H1 (cell line): ENCODE data around the gene USP6. TPM values are rescaled to one million over a fixed set of nuclear protein-coding genes. Genes with fewer than 3 reads are reported as not detected.

Source experiments
- CTCF ChIA-PET: fragments of 300-600 bp; sonication (Branson Sonifier 250); formaldehyde crosslinking; loops from one replicate; lab custom pipeline; 2021; ENCODE audit not compliant: partially characterized antibody; lab: Charles Lee
- POLR2A ChIA-PET: fragments of 300-600 bp; sonication (Branson Sonifier 250); formaldehyde crosslinking; loops from one replicate; lab custom pipeline; 2021; ENCODE audit warnings: inconsistent platforms; ENCODE audit not compliant: partially characterized antibody; lab: Charles Lee
- DNase-seq, 2 experiments: peaks; one replicate each; pipeline versions ENCODE4 v3.0.0 to v3.0.0-alpha.2; 2010 to 2022; ENCODE audit warnings: low spot score in 2 of 2, low read depth in 1 of 2, mixed read lengths in 1 of 2
- FAIRE-seq: peaks from 2 replicates; lab custom pipeline; 2011; peaks lifted over from hg19 to GRCh38; lab: Jason Lieb, UNC
- H2AFZ ChIP-seq: 2 replicates; pipeline ENCODE4 v1.8.1; 2012; ENCODE audit warnings: low read length, inconsistent platforms
- H2AK5ac ChIP-seq: 2 replicates; pipeline ENCODE4 v1.6.1; 2013; ENCODE audit warnings: low read depth, low read length
- H2BK120ac ChIP-seq: replicated peaks from 2 replicates; pipeline ENCODE3; 2013; ENCODE audit warnings: low read depth, low read length, inconsistent platforms
- H2BK12ac ChIP-seq: 2 replicates; pipeline ENCODE4 v1.6.1; 2013; ENCODE audit warnings: low read depth, low read length
- H2BK15ac ChIP-seq: 2 replicates; pipeline ENCODE4 v1.6.1; 2013; ENCODE audit warnings: low read length
- H2BK20ac ChIP-seq: 2 replicates; pipeline ENCODE4 v1.6.1; 2013; ENCODE audit warnings: low read length
- H2BK5ac ChIP-seq: 2 replicates; pipeline ENCODE4 v1.6.1; 2013; ENCODE audit warnings: low read depth, low read length
- H3K14ac ChIP-seq: 2 replicates; pipeline ENCODE4 v1.6.1; 2013; ENCODE audit warnings: inconsistent platforms; ENCODE audit not compliant: insufficient read length
- H3K18ac ChIP-seq: 2 replicates; pipeline ENCODE4 v1.6.1; 2013; ENCODE audit warnings: low read length; ENCODE audit errors: extremely low read depth
- H3K23ac ChIP-seq: 2 replicates; pipeline ENCODE4 v1.6.1; 2013; ENCODE audit warnings: inconsistent platforms; ENCODE audit not compliant: insufficient read length
- H3K23me2 ChIP-seq: 2 replicates; pipeline ENCODE4 v1.6.1; 2013; ENCODE audit warnings: low read depth, low read length
- H3K27ac ChIP-seq: 2 replicates; pipeline ENCODE4 v1.6.1; 2011; ENCODE audit warnings: low read depth, low read length, inconsistent platforms
- H3K27me3 ChIP-seq, 4 experiments: replicated peaks in 1 of 4; 1 replicate in 1 of 4; 2 replicates in 3 of 4; pipeline versions ENCODE4 v1.6.1 to v1.8.1; 2011 to 2013; ENCODE audit warnings: low read length in 3 of 4, mild to moderate bottlenecking in 3 of 4, inconsistent platforms in 2 of 4, mixed read lengths in 2 of 4, moderate library complexity in 1 of 4; ENCODE audit not compliant: control insufficient read depth in 3 of 4, insufficient read depth in 3 of 4; ENCODE audit errors: extremely low read depth in 1 of 4
- H3K36me3 ChIP-seq, 4 experiments: 2 replicates each; pipeline versions ENCODE4 v1.6.1 to v1.8.1; 2011 to 2013; ENCODE audit warnings: mild to moderate bottlenecking in 4 of 4, low read length in 3 of 4, moderate library complexity in 2 of 4, control low read depth in 1 of 4, inconsistent platforms in 1 of 4; ENCODE audit not compliant: insufficient read depth in 4 of 4, control insufficient read depth in 2 of 4
- H3K4ac ChIP-seq: replicated peaks from 2 replicates; pipeline ENCODE3; 2013; ENCODE audit warnings: low read length, low read depth, mixed read lengths, inconsistent platforms; ENCODE audit not compliant: insufficient read length
- H3K4me1 ChIP-seq, 4 experiments: replicated peaks in 1 of 4; 1 replicate in 1 of 4; 2 replicates in 3 of 4; pipeline versions ENCODE4 v1.6.1 to v1.8.1; 2011 to 2013; ENCODE audit warnings: low read length in 3 of 4, inconsistent platforms in 2 of 4, mixed read lengths in 1 of 4; ENCODE audit not compliant: insufficient read depth in 4 of 4, control insufficient read depth in 3 of 4
- H3K4me2 ChIP-seq, 2 experiments: 2 replicates each; pipeline versions ENCODE4 v1.6.1 to v1.8.1; 2011 to 2013; ENCODE audit warnings: low read depth in 2 of 2, low read length in 2 of 2, control low read depth in 1 of 2, inconsistent platforms in 1 of 2, mild to moderate bottlenecking in 1 of 2; ENCODE audit not compliant: insufficient read depth in 1 of 2
- H3K4me3 ChIP-seq, 4 experiments: fragments of 200-600, 300-600 bp in 1 of 4; sonication (generic), shearing (Covaris generic), sonication (Bioruptor Twin) in 1 of 4; 2 replicates each; pipeline versions ENCODE4 v1.5.1 to v1.8.1; 2011 to 2016; ENCODE audit warnings: low read length in 4 of 4, low read depth in 3 of 4, control low read depth in 2 of 4, inconsistent platforms in 2 of 4, mild to moderate bottlenecking in 2 of 4, mixed read lengths in 1 of 4, moderate library complexity in 1 of 4; ENCODE audit not compliant: insufficient read depth in 2 of 4; ENCODE audit errors: extremely low read depth in 1 of 4
- H3K56ac ChIP-seq: replicated peaks from 2 replicates; pipeline ENCODE3; 2013; ENCODE audit warnings: low read depth, mild to moderate bottlenecking, mixed read lengths, low read length, inconsistent platforms; ENCODE audit not compliant: insufficient read length
- H3K79me1 ChIP-seq: 2 replicates; pipeline ENCODE4 v1.6.1; 2013; ENCODE audit warnings: low read depth, low read length, control low read depth
- H3K79me2 ChIP-seq, 2 experiments: 2 replicates each; pipeline versions ENCODE4 v1.6.1 to v1.8.1; 2012 to 2013; ENCODE audit warnings: low read length in 2 of 2, mild to moderate bottlenecking in 2 of 2, inconsistent platforms in 1 of 2; ENCODE audit not compliant: insufficient read depth in 2 of 2, control insufficient read depth in 1 of 2
- H3K9ac ChIP-seq, 4 experiments: replicated peaks in 1 of 4; 1 replicate in 1 of 4; 2 replicates in 3 of 4; pipeline versions ENCODE4 v1.6.1 to v1.8.1; 2011 to 2013; ENCODE audit warnings: low read depth in 3 of 4, low read length in 3 of 4, control low read depth in 2 of 4, mild to moderate bottlenecking in 2 of 4, moderate library complexity in 2 of 4, inconsistent platforms in 1 of 4; ENCODE audit errors: extremely low read depth in 1 of 4
- H3K9me3 ChIP-seq, 2 experiments: 2 replicates each; pipeline versions ENCODE4 v1.6.1 to v1.8.1; 2012 to 2013; ENCODE audit warnings: mild to moderate bottlenecking in 2 of 2, moderate library complexity in 2 of 2, control low read depth in 1 of 2, inconsistent platforms in 1 of 2, low read depth in 1 of 2, low read length in 1 of 2, mixed read lengths in 1 of 2; ENCODE audit not compliant: insufficient read depth in 2 of 2
- H4K20me1 ChIP-seq, 2 experiments: replicated peaks in 1 of 2; 2 replicates each; pipeline versions ENCODE3 to v1.8.1; 2011 to 2013; ENCODE audit warnings: inconsistent platforms in 2 of 2, low read length in 2 of 2, mild to moderate bottlenecking in 1 of 2; ENCODE audit not compliant: insufficient read depth in 2 of 2, control insufficient read depth in 1 of 2
- H4K5ac ChIP-seq: 2 replicates; pipeline ENCODE4 v1.6.1; 2013; ENCODE audit warnings: low read length, low read depth, mixed read lengths, inconsistent platforms; ENCODE audit not compliant: insufficient read length
- H4K8ac ChIP-seq: 2 replicates; pipeline ENCODE4 v1.8.0; 2013; ENCODE audit warnings: mild to moderate bottlenecking, moderate library complexity, low read length, inconsistent platforms; ENCODE audit not compliant: insufficient read depth; ENCODE audit errors: extremely low read depth
- H4K91ac ChIP-seq: replicated peaks from 2 replicates; pipeline ENCODE3; 2013; ENCODE audit warnings: low read length, mixed read lengths, inconsistent platforms; ENCODE audit not compliant: insufficient read length
- ASH2L ChIP-seq: fragments of 200-600, 300-600 bp; sonication (generic); IDR thresholded peaks from one replicate; pipeline ENCODE4 v1.7.1; 2017; ENCODE audit warnings: low read length
- BRCA1 ChIP-seq: IDR thresholded peaks from 2 replicates; pipeline ENCODE4 v1.6.1; 2012; ENCODE audit warnings: low read depth, low read length, improper control_type of control experiment
- EGR1 ChIP-seq: IDR thresholded peaks from 2 replicates; pipeline ENCODE4 v1.6.1; 2011; ENCODE audit warnings: low read depth, low read length, borderline replicate concordance
- HDAC2 ChIP-seq, 2 experiments: fragments of 300-600 bp in 1 of 2; sonication (generic) in 1 of 2; IDR thresholded peaks; 2 replicates each; pipeline ENCODE4 v1.6.1; 2011 to 2012; ENCODE audit warnings: low read depth in 2 of 2, low read length in 2 of 2, mild to moderate bottlenecking in 2 of 2, moderate library complexity in 2 of 2, borderline replicate concordance in 1 of 2, inconsistent platforms in 1 of 2
- KDM1A ChIP-seq: fragments of 200-600, 300-600 bp; sonication (generic); IDR thresholded peaks from 2 replicates; pipeline ENCODE4 v1.7.1; 2016; ENCODE audit warnings: mild to moderate bottlenecking, low read length, borderline replicate concordance
- KDM5A ChIP-seq: fragments of 200-600 bp; IDR thresholded peaks from 2 replicates; pipeline ENCODE4 v1.7.1; 2012; ENCODE audit warnings: mild to moderate bottlenecking, low read length, inconsistent platforms, mixed read lengths
- POLR2A ChIP-seq, 2 experiments: IDR thresholded peaks; 1 replicate in 1 of 2; 2 replicates in 1 of 2; pipeline ENCODE4 v1.6.1; 2011; ENCODE audit warnings: low read depth in 2 of 2, low read length in 2 of 2, mild to moderate bottlenecking in 2 of 2; ENCODE audit errors: control extremely low read depth in 1 of 2
- RAD21 ChIP-seq, 2 experiments: IDR thresholded peaks in 1 of 2; conservative IDR thresholded peaks in 1 of 2; 2 replicates each; pipeline ENCODE4 v1.6.1; 2011; ENCODE audit warnings: low read depth in 2 of 2, low read length in 2 of 2, improper control_type of control experiment in 1 of 2, inconsistent platforms in 1 of 2, mild to moderate bottlenecking in 1 of 2, moderate library complexity in 1 of 2
- RNF2 ChIP-seq: fragments of 200-900, 300-1000 bp; sonication (generic); IDR thresholded peaks from 2 replicates; pipeline ENCODE4 v1.7.1; 2016; ENCODE audit warnings: borderline replicate concordance, low read depth, mild to moderate bottlenecking, antibody characterized with exemption, low read length; ENCODE audit not compliant: poor library complexity, severe bottlenecking; ENCODE audit errors: missing control alignments
- SIX5 ChIP-seq: IDR thresholded peaks from 2 replicates; pipeline ENCODE4 v1.6.1; 2011; ENCODE audit warnings: mild to moderate bottlenecking, low read depth, low read length
- TAF7 ChIP-seq: optimal IDR thresholded peaks from 2 replicates; pipeline ENCODE3; 2011; ENCODE audit warnings: low read depth, mild to moderate bottlenecking, inconsistent platforms, low read length, moderate library complexity, borderline replicate concordance
- ZNF274 ChIP-seq: IDR thresholded peaks from 2 replicates; pipeline ENCODE4 v1.7.0; 2012; ENCODE audit warnings: low read length, borderline replicate concordance; ENCODE audit errors: extremely low read depth
- WGBS, 2 experiments: shearing (Covaris generic) in 1 of 2; methylation state at CpG; one replicate each; pipeline versions ENCODE4 v1.1.6 to v1.1.7; 2013 to 2015; ENCODE audit warnings: low lambda C conversion rate in 2 of 2, mixed read lengths in 2 of 2, inconsistent platforms in 1 of 2, low coverage in 1 of 2, missing lambda C conversion rate in 1 of 2; ENCODE audit not compliant: insufficient replicate concordance in 2 of 2, insufficient coverage in 1 of 2, insufficient read length in 1 of 2; ENCODE audit errors: extremely low coverage in 1 of 2, missing lambda C conversion rate in 1 of 2; 5-methylcytosine and 5-hydroxymethylcytosine counted together
- polyA plus RNA-seq, 7 experiments: library from polyadenylated mRNA; depleted of rRNA in 3 of 7; stranded (reverse) in 5 of 7; unstranded in 2 of 7; fragments of >200 nt in 5 of 7; fragments of 200-250 nt in 2 of 7; gene quantifications; 1 replicate in 5 of 7; 2 replicates in 1 of 7; 4 replicates in 1 of 7; pipeline versions ENCODE4 v1.2.1 to v1.2.3, GENCODE V29; 2011 to 2013; ENCODE audit warnings: missing spikeins in 2 of 7, mixed read lengths in 2 of 7
- total RNA-seq: library from RNA; stranded (reverse); fragmentation: NEBNext Ultra II Directional; extraction: Animal tissue kit (Norgen Biotek cat#: 25700); gene quantifications from 2 replicates; pipeline ENCODE4 v1.2.1, GENCODE V29; 2021
- TF ChIP-seq, protein P1 (sequence below): IDR thresholded peaks from 2 replicates; pipeline ENCODE4 v1.6.1; 2011; ENCODE audit warnings: low read depth, mild to moderate bottlenecking, low read length; ENCODE audit not compliant: insufficient read depth

The USP6 gene
- total and polyA plus RNA-seq, 2 of the 8 experiments (the other 6 are each of a cell fraction or from before 2014, with no cell fraction given), result 0.08 to 0.32 TPM

DNA sequence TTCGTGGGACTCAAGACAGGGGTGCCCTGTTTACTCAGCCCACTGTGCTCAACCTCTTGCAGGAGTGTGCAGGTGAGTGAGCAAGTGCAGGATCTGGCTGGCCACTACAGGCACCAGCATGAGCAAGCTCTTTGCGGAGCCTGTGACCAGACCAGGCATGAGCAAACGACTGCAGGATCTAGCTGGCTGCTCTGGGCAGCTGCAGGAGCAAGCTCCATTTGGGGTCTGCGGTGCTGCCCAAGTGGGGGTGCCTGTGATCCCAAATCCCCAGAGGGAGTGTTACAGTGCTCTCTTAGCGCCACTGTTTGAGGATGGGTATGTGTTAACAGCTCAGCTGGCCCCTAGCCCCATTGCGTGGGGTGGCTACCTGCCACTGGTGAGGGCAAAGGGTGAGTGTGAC, 2.4 kb downstream of the USP6 start:
- no peak overlapping the region for H3K18ac ChIP-seq
- no peak for FAIRE-seq
- TF ChIP-seq SIX5 (no peak), ASH2L (no peak), RNF2 (no peak), ZNF274 (no peak), TAF7 (no peak), BRCA1 (no peak), RAD21 (IDR thresholded peaks at IDR 0.05 in 1 of 2, conservative IDR thresholded peaks at IDR 0.05 in 1 of 2; ENCODE audit: low read depth in 2 of 2, low read length in 2 of 2) (no peak), KDM1A (no peak), HDAC2 (IDR thresholded peaks at IDR 0.05; ENCODE audit: borderline replicate concordance in 1 of 2, low read depth in 2 of 2, low read length in 2 of 2) (no peak), EGR1 (no peak), KDM5A (no peak), POLR2A (IDR thresholded peaks at IDR 0.05; ENCODE audit: control extremely low read depth in 1 of 2, low read depth in 2 of 2, low read length in 2 of 2) (no peak)
- TF ChIP-seq, protein P1, sequence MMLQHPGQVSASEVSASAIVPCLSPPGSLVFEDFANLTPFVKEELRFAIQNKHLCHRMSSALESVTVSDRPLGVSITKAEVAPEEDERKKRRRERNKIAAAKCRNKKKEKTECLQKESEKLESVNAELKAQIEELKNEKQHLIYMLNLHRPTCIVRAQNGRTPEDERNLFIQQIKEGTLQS, result no peak

More for the DNA sequence above, 2.4 kb downstream of the USP6 start:
- Histone ChIP-seq H2BK20ac (no peak overlapping the region), H4K20me1 (peaks cover 0 to 2% of the 10 kb centered on the region in 2 experiments), H3K23me2 (peaks cover 4% of the 10 kb centered on the region; the same call in 1 of the 2 replicates), H4K8ac (no peak overlapping the region), H2BK12ac (no peak overlapping the region), H3K9ac (no peak overlapping the region), H2BK5ac (no peak overlapping the region), H2BK15ac (no peak overlapping the region), H3K27me3 (peaks cover 0 to 16% (median 10%) of the 10 kb centered on the region in 4 experiments; a peak in 6 of 7 replicates), H3K79me2 (no peaks in the 10 kb centered on the region), H2AFZ (no peak overlapping the region), H3K4me2 (no peak overlapping the region), H3K4me3 (no peak overlapping the region), H2AK5ac (no peak overlapping the region), H3K36me3 (no peaks in the 10 kb centered on the region), H3K79me1 (no peaks in the 10 kb centered on the region), H3K27ac (no peak overlapping the region), H3K56ac (no peak overlapping the region), H3K14ac (no peak overlapping the region), H2BK120ac (no peak overlapping the region), H3K4ac (no peak overlapping the region), H4K5ac (no peak overlapping the region), H3K23ac (no peak overlapping the region), H3K4me1 (peaks cover 0 to 2% (median 0%) of the 10 kb centered on the region in 4 experiments; a peak in 1 of 7 replicates), H3K9me3 (peaks cover 0 to 3% of the 10 kb centered on the region in 2 experiments; a peak in 1 of 4 replicates), H4K91ac (no peak overlapping the region)
- CTCF ChIA-PET, result interaction anchor here (0.6 kb wide), 1 partner anchor 684 kb away, joined by 4 read pairs; the partner anchor contains the start of gene SPNS3
- DNase-seq, result no peak
- WGBS, 2 experiments, result 80% methylated on average over 6 of the region's 6 CpGs; no CpG with 5 or more reads in 1 of the 2 experiments
- POLR2A ChIA-PET, result no interaction called here
